Measurements from ENCODE around the gene CAPN13. TPM values are rescaled to one million over a fixed set of nuclear protein-coding genes. Genes with fewer than 3 reads are reported as not detected.

Gene CAPN13
- total and polyA plus RNA-seq, 4 donors, result 0.13 to 0.42 TPM; not detected in 2

GRCh38 chr2:30705056-30705455 lies 102.2 kb downstream of the CAPN13 start (continued):
- no peak for TF ChIP-seq REST (IDR thresholded peaks at IDR 0.05)

DNA sequence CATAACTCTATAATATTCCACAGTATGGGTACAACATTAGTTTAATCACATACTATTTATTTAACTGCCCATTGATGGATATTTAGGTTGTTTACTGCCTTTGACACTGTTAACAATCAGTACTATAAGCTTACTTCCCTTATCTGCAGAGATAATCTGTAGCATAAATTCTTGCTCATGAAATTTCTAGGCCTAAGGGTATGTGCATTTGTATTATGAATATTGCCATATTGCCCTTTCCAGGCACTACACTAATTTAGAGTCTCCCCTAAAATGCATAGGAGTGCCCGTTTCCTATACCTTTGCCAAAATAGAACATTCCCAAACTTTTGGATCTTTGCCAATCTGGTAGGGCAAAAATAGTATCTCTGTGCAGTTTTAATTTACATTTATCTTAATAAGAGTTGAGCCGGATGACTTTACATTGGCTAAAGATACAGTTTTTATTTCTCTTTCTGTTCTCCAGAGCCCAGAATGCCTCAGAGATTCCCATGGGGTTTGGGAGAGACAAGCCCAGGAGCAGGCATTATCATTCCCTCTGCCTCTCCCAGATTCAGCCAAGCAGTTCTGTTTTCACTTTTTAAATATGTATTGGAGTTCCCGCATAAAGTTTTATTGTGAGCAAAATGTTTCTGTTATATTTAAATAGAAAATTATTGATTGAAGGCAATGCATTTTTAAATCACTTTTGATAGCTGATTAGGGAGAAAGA lies 102.8 kb downstream of the CAPN13 start:
- no peak for DNase-seq (ENCODE audit: low spot score)
- Histone ChIP-seq H3K4me1 (ENCODE audit: control insufficient read depth in 4 of 4, insufficient read depth in 4 of 4, low read length in 3 of 4) (no peaks in the 10 kb centered on the region), H3K9ac (ENCODE audit: low read depth in 1 of 2, low read length in 2 of 2) (no peak overlapping the region), H3K27me3 (ENCODE audit: control insufficient read depth in 4 of 4, insufficient read depth in 4 of 4, low read length in 3 of 4) (no peaks in the 10 kb centered on the region), H3K36me3 (ENCODE audit: control insufficient read depth in 4 of 4, insufficient read depth in 3 of 4, low read depth in 1 of 4, low read length in 3 of 4) (no peaks in the 10 kb centered on the region), H3K9me3 (ENCODE audit: control insufficient read depth in 4 of 4, low read length in 3 of 4) (peaks cover 0 to 19% (median 3%) of the 10 kb centered on the region in 4 donors), H3K4me3 (ENCODE audit: low read depth in 1 of 3, low read length in 3 of 3) (no peak overlapping the region), H3K27ac (ENCODE audit: low read depth in 1 of 2, low read length in 2 of 2) (no peak overlapping the region)
- 85% methylated on average over 3 of the region's 3 CpGs for WGBS
- no peak for TF ChIP-seq RAD21 (IDR thresholded peaks at IDR 0.05)
- TF ChIP-seq, protein P1, sequence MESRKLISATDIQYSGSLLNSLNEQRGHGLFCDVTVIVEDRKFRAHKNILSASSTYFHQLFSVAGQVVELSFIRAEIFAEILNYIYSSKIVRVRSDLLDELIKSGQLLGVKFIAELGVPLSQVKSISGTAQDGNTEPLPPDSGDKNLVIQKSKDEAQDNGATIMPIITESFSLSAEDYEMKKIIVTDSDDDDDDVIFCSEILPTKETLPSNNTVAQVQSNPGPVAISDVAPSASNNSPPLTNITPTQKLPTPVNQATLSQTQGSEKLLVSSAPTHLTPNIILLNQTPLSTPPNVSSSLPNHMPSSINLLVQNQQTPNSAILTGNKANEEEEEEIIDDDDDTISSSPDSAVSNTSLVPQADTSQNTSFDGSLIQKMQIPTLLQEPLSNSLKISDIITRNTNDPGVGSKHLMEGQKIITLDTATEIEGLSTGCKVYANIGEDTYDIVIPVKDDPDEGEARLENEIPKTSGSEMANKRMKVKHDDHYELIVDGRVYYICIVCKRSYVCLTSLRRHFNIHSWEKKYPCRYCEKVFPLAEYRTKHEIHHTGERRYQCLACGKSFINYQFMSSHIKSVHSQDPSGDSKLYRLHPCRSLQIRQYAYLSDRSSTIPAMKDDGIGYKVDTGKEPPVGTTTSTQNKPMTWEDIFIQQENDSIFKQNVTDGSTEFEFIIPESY (IDR thresholded peaks at IDR 0.05), result no peak
- TF ChIP-seq HNF4G (IDR thresholded peaks at IDR 0.05), result no peak
- TF ChIP-seq EGR1 (IDR thresholded peaks at IDR 0.05; ENCODE audit: low read depth in 2 of 2), result no peak
- TF ChIP-seq GABPA (IDR thresholded peaks at IDR 0.05 in 1 of 2, conservative IDR thresholded peaks at IDR 0.05 in 1 of 2), result no peak
- no peak for TF ChIP-seq YY1 (IDR thresholded peaks at IDR 0.05)
- no peak for TF ChIP-seq REST (IDR thresholded peaks at IDR 0.05)
- TF ChIP-seq SP1 (IDR thresholded peaks at IDR 0.05), result no peak
- TF ChIP-seq, protein P2, sequence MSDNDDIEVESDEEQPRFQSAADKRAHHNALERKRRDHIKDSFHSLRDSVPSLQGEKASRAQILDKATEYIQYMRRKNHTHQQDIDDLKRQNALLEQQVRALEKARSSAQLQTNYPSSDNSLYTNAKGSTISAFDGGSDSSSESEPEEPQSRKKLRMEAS (IDR thresholded peaks at IDR 0.05), result no peak
- no peak for TF ChIP-seq JUND (IDR thresholded peaks at IDR 0.05)
- no peak for TF ChIP-seq NR2F2 (IDR thresholded peaks at IDR 0.05)
- TF ChIP-seq TAF1 (conservative IDR thresholded peaks at IDR 0.05), result no peak
- no peak for TF ChIP-seq FOXA1 (IDR thresholded peaks at IDR 0.05)
- TF ChIP-seq, protein P3, sequence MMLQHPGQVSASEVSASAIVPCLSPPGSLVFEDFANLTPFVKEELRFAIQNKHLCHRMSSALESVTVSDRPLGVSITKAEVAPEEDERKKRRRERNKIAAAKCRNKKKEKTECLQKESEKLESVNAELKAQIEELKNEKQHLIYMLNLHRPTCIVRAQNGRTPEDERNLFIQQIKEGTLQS (IDR thresholded peaks at IDR 0.05), result no peak
- TF ChIP-seq FOXA2 (IDR thresholded peaks at IDR 0.05), result no peak
- TF ChIP-seq RXRA (IDR thresholded peaks at IDR 0.05), result no peak
- no peak for TF ChIP-seq HNF4A (conservative IDR thresholded peaks at IDR 0.05)
- no peak for TF ChIP-seq CTCF (IDR thresholded peaks at IDR 0.05; ENCODE audit: low read depth, low read length, missing input control)
